Loucy (cell line): ENCODE measurements around the gene CHL1.

ENCODE experiments used
- H2AFZ ChIP-seq: fragments of 200-600 bp; sonication (generic); 2 replicates; pipeline ENCODE4 v1.6.0; 2016; ENCODE audit warnings: antibody characterized with exemption, mild to moderate bottlenecking, low read length, moderate library complexity
- H3F3A ChIP-seq: fragments of 200-600 bp; 2 replicates; pipeline ENCODE4 v1.6.0; 2016; ENCODE audit warnings: antibody characterized with exemption, low read depth, mild to moderate bottlenecking
- H3K27me3 ChIP-seq: fragments of 200-600 bp; sonication (generic); 2 replicates; pipeline ENCODE4 v1.6.1; 2014; ENCODE audit warnings: low read length, mild to moderate bottlenecking; ENCODE audit not compliant: insufficient read depth, poor library complexity, severe bottlenecking
- H3K36me3 ChIP-seq: fragments of 200-600 bp; sonication (generic); 2 replicates; pipeline ENCODE4 v1.6.1; 2016; ENCODE audit warnings: low read length; ENCODE audit not compliant: insufficient read depth
- H3K4me1 ChIP-seq: fragments of 200-600 bp; sonication (generic); 2 replicates; pipeline ENCODE4 v1.5.1; 2014; ENCODE audit warnings: low read length, mild to moderate bottlenecking; ENCODE audit not compliant: insufficient read depth, poor library complexity, severe bottlenecking
- H3K4me2 ChIP-seq: fragments of 200-600 bp; sonication (generic); 2 replicates; pipeline ENCODE4 v1.6.0; 2014; ENCODE audit warnings: antibody characterized with exemption, low read length, low read depth, mild to moderate bottlenecking; ENCODE audit not compliant: poor library complexity, severe bottlenecking
- H3K4me3 ChIP-seq: fragments of 200-600 bp; sonication (generic); 2 replicates; pipeline ENCODE4 v1.5.1; 2014; ENCODE audit warnings: low read length, mild to moderate bottlenecking, mixed read lengths; ENCODE audit not compliant: poor library complexity, severe bottlenecking
- H3K79me2 ChIP-seq: fragments of 200-600 bp; sonication (generic); 2 replicates; pipeline ENCODE4 v1.6.1; 2014; ENCODE audit warnings: low read length; ENCODE audit not compliant: insufficient read depth
- H3K9ac ChIP-seq: fragments of 200-600 bp; sonication (generic); 2 replicates; pipeline ENCODE4 v1.6.0; 2014; ENCODE audit warnings: mild to moderate bottlenecking, low read depth, low read length, moderate library complexity; ENCODE audit not compliant: poor library complexity, severe bottlenecking
- H3K9me2 ChIP-seq: fragments of 200-600 bp; sonication (generic); replicated peaks from 2 replicates; pipeline ENCODE4 v1.6.1; 2016; ENCODE audit warnings: low read depth, low read length, mixed read lengths
- H3K9me3 ChIP-seq: fragments of 200-600 bp; sonication (generic); 2 replicates; pipeline ENCODE4 v1.6.1; 2014; ENCODE audit warnings: mild to moderate bottlenecking, antibody characterized with exemption, low read length, low read depth; ENCODE audit not compliant: insufficient read depth
- H4K20me1 ChIP-seq: fragments of 200-600 bp; sonication (generic); 2 replicates; pipeline ENCODE4 v1.6.0; 2014; ENCODE audit warnings: antibody characterized with exemption, low read length, mild to moderate bottlenecking; ENCODE audit not compliant: insufficient read depth, poor library complexity, severe bottlenecking
- EZH2phosphoT487 ChIP-seq: fragments of 200-600 bp; IDR thresholded peaks from 2 replicates; pipeline ENCODE4 v1.6.1; 2018; ENCODE audit warnings: antibody characterized with exemption, mild to moderate bottlenecking, moderate library complexity, borderline replicate concordance
- TF ChIP-seq, protein P1 (sequence below): fragments of 200-600 bp; sonication (generic); conservative IDR thresholded peaks from 2 replicates; pipeline ENCODE4 v1.5.1; 2014; ENCODE audit warnings: mild to moderate bottlenecking, antibody characterized with exemption, low read length

The CHL1 gene

GRCh38 chr3:242602-243355, 46.2 kb downstream of the CHL1 start:
- Histone ChIP-seq H3K4me2 (no peak overlapping the region), H3K36me3 (no peaks in the 10 kb centered on the region), H2AFZ (no peak overlapping the region), H3K4me1 (no peaks in the 10 kb centered on the region), H3K9me2 (no peaks in the 10 kb centered on the region), H3K27me3 (no peaks in the 10 kb centered on the region), H3K4me3 (no peak overlapping the region), H3K79me2 (no peaks in the 10 kb centered on the region), H3F3A (no peaks in the 10 kb centered on the region), H3K9me3 (peaks cover 11% of the 10 kb centered on the region; the same call in 1 of the 2 replicates), H3K9ac (no peak overlapping the region), H4K20me1 (no peaks in the 10 kb centered on the region)
- TF ChIP-seq EZH2phosphoT487 = no peak
- TF ChIP-seq, protein P1, sequence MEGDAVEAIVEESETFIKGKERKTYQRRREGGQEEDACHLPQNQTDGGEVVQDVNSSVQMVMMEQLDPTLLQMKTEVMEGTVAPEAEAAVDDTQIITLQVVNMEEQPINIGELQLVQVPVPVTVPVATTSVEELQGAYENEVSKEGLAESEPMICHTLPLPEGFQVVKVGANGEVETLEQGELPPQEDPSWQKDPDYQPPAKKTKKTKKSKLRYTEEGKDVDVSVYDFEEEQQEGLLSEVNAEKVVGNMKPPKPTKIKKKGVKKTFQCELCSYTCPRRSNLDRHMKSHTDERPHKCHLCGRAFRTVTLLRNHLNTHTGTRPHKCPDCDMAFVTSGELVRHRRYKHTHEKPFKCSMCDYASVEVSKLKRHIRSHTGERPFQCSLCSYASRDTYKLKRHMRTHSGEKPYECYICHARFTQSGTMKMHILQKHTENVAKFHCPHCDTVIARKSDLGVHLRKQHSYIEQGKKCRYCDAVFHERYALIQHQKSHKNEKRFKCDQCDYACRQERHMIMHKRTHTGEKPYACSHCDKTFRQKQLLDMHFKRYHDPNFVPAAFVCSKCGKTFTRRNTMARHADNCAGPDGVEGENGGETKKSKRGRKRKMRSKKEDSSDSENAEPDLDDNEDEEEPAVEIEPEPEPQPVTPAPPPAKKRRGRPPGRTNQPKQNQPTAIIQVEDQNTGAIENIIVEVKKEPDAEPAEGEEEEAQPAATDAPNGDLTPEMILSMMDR = no peak

DNA sequence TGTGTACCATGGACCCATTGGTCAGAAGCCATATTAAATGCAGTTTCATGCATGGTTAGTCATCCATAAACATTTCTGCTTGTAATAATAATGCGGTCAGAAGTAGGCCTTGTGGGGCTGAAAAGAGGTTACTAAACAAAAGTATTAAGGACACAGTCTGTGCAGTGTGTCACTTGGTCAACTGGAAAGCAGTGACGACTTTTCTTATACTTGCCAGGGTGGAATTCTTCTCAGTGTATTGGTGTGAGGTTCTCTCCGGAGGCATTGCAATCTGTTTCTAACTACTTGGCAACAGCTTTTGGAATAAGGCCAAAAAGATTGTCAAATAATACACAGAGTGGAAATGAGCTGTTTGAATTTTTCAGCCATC, 46.8 kb downstream of the CHL1 start:
- Histone ChIP-seq H3K9ac (no peak overlapping the region), H3K9me2 (no peaks in the 10 kb centered on the region), H3K79me2 (no peaks in the 10 kb centered on the region), H4K20me1 (no peaks in the 10 kb centered on the region), H3K27me3 (no peaks in the 10 kb centered on the region), H3F3A (no peaks in the 10 kb centered on the region), H3K4me1 (no peaks in the 10 kb centered on the region), H3K4me2 (no peak overlapping the region), H3K4me3 (no peak overlapping the region), H3K9me3 (peaks cover 8% of the 10 kb centered on the region; the same call in 1 of the 2 replicates), H2AFZ (no peak overlapping the region), H3K36me3 (no peaks in the 10 kb centered on the region)
- TF ChIP-seq, protein P1 = no peak
- TF ChIP-seq EZH2phosphoT487 = no peak

DNA sequence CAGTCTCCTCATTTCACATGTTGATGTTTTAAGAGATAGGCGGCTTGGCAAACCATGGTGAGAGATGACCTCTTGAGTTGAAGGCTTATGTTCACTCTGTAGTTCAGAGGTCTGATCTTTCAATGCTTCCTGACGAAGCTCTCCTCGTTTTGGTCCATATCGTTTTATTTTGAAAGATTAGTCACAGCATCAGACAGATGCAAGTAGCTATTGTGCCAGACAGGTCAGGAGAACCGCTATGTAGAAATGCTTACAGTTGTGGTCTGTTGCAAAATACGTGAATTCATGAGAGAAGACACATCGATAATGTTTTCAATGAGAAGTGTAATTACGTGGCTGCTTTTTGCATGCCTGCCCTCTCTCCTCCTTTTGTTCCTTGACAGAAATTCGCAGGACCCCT, 47.5 kb downstream of the CHL1 start:
- Histone ChIP-seq H4K20me1 (no peaks in the 10 kb centered on the region), H3K4me3 (no peak overlapping the region)

More for the DNA sequence above, 47.5 kb downstream of the CHL1 start:
- no peak for TF ChIP-seq EZH2phosphoT487
- TF ChIP-seq, protein P1 = no peak
- no peaks in the 10 kb centered on the region for H3K36me3 ChIP-seq
- H3K79me2 ChIP-seq = no peaks in the 10 kb centered on the region
- no peaks in the 10 kb centered on the region for H3K9me2 ChIP-seq
- H3K9ac ChIP-seq = no peak overlapping the region
- no peaks in the 10 kb centered on the region for H3F3A ChIP-seq
- H3K4me1 ChIP-seq = no peaks in the 10 kb centered on the region
- no peak overlapping the region for H3K4me2 ChIP-seq
- H3K9me3 ChIP-seq = peaks cover 7% of the 10 kb centered on the region; the same call in 1 of the 2 replicates
- H2AFZ ChIP-seq = no peak overlapping the region
- no peaks in the 10 kb centered on the region for H3K27me3 ChIP-seq
